HepG2 (cell line): ENCODE data around the gene BCL6. TPM values are rescaled to one million over a fixed set of nuclear protein-coding genes. Genes with fewer than 3 reads are reported as not detected.
A peak's percentile ranks its signal among the peaks of the same experiment; 100 is the strongest.

Experiments used
- CHCHD3 ChIP-seq: sonication (generic); formaldehyde crosslinking; IDR thresholded peaks from 2 replicates; pipeline ENCODE4 v1.8.0; 2022; ENCODE audit warnings: mild to moderate bottlenecking, missing genetic modification reagents, moderate library complexity
- CHD4 ChIP-seq: fragments of 200-600 bp; sonication (generic); IDR thresholded peaks from 2 replicates; pipeline ENCODE4 v1.7.0; 2017; ENCODE audit warnings: mild to moderate bottlenecking, low read length, borderline replicate concordance
- FOXK2 ChIP-seq: fragments of 450-650 bp; IDR thresholded peaks from 2 replicates; pipeline ENCODE4 v1.6.1; 2016
- FOXM1 ChIP-seq: sonication (generic); formaldehyde crosslinking; IDR thresholded peaks from 2 replicates; pipeline ENCODE4 v1.5.0; 2020; ENCODE audit warnings: missing genetic modification reagents
- HDAC1 ChIP-seq: sonication (generic); formaldehyde crosslinking; IDR thresholded peaks from 2 replicates; pipeline ENCODE4 v1.5.1; 2020; ENCODE audit warnings: mild to moderate bottlenecking, missing genetic modification reagents
- PRMT3 ChIP-seq: sonication (generic); formaldehyde crosslinking; IDR thresholded peaks from 2 replicates; pipeline ENCODE4 v1.8.1; 2022; ENCODE audit warnings: low read depth, mild to moderate bottlenecking, moderate library complexity, missing genetic modification reagents, borderline replicate concordance
- RAD51 ChIP-seq: fragments of 450-650 bp; IDR thresholded peaks from 2 replicates; pipeline ENCODE4 v1.6.1; 2016; ENCODE audit warnings: borderline replicate concordance
- RBFOX2 ChIP-seq: fragments of 200-400 bp; formaldehyde crosslinking; IDR thresholded peaks from 2 replicates; pipeline ENCODE4 v1.6.1; 2017; ENCODE audit warnings: low read depth, mild to moderate bottlenecking, low read length
- SMAD1 ChIP-seq: sonication (generic); formaldehyde crosslinking; IDR thresholded peaks from 2 replicates; pipeline ENCODE4 v1.4.0; 2020; ENCODE audit warnings: missing genetic modification reagents, low read depth, mild to moderate bottlenecking, borderline replicate concordance
- SMARCC2 ChIP-seq: fragments of 450-650 bp; IDR thresholded peaks from 2 replicates; pipeline ENCODE4 v1.6.1; 2017; ENCODE audit warnings: antibody characterized with exemption, mild to moderate bottlenecking
- SRF ChIP-seq: IDR thresholded peaks from 2 replicates; pipeline ENCODE4 v1.6.1; 2011; ENCODE audit warnings: mild to moderate bottlenecking, low read depth, low read length, moderate library complexity
- SUZ12 ChIP-seq: fragments of 150-350 bp; IDR thresholded peaks from 2 replicates; pipeline ENCODE4 v1.6.1; 2014; ENCODE audit warnings: low read depth, low read length
- ZNF230 ChIP-seq: sonication (generic); formaldehyde crosslinking; IDR thresholded peaks from 2 replicates; pipeline ENCODE4 v1.4.0; 2020; ENCODE audit warnings: mild to moderate bottlenecking, missing genetic modification reagents
- ZNF350 ChIP-seq: sonication (generic); formaldehyde crosslinking; IDR thresholded peaks from 2 replicates; pipeline ENCODE4 v1.4.0; 2020; ENCODE audit warnings: mild to moderate bottlenecking, low read depth, missing genetic modification reagents, borderline replicate concordance
- ZNF441 ChIP-seq: sonication (generic); formaldehyde crosslinking; IDR thresholded peaks from 2 replicates; pipeline ENCODE4 v1.7.0; 2021; ENCODE audit warnings: missing genetic modification reagents, borderline replicate concordance
- ZNF530 ChIP-seq: sonication (generic); formaldehyde crosslinking; IDR thresholded peaks from 2 replicates; pipeline ENCODE4 v1.5.0; 2020; ENCODE audit warnings: low read depth, mild to moderate bottlenecking, missing genetic modification reagents
- ZNF598 ChIP-seq: sonication (generic); formaldehyde crosslinking; IDR thresholded peaks from 2 replicates; pipeline ENCODE4 v1.5.1; 2020; ENCODE audit warnings: mild to moderate bottlenecking, missing genetic modification reagents, borderline replicate concordance
- polyA plus RNA-seq, 8 experiments: library from polyadenylated mRNA; depleted of rRNA in 3 of 8; stranded (reverse) in 7 of 8; unstranded in 1 of 8; fragments of >200 nt; fragmentation: Illumina TruSeq in 4 of 8; extraction: Trizol in 4 of 8; gene quantifications; 2 replicates each; pipeline versions ENCODE4 v1.2.1 to v1.2.3, GENCODE V29; 2011 to 2016; ENCODE audit warnings: low read depth in 4 of 8, missing spikeins in 1 of 8, mixed read lengths in 1 of 8; ENCODE audit not compliant: insufficient read depth in 1 of 8
- total RNA-seq, 5 experiments: library from RNA; depleted of rRNA; stranded (reverse); fragments of >200 nt; fragmentation: Illumina TruSeq; extraction: Trizol; gene quantifications; 2 replicates each; pipeline ENCODE4 v1.2.3, GENCODE V29; 2016; ENCODE audit warnings: low read depth in 1 of 5
- TF ChIP-seq, protein P1 (sequence below): sonication (generic); formaldehyde crosslinking; conservative IDR thresholded peaks from 2 replicates; pipeline ENCODE4 v1.4.0; 2020; ENCODE audit warnings: missing genetic modification reagents
- TF ChIP-seq, protein P2 (sequence below): sonication (generic); formaldehyde crosslinking; IDR thresholded peaks from 2 replicates; pipeline ENCODE4 v1.8.1; 2023; ENCODE audit warnings: mild to moderate bottlenecking, missing genetic modification reagents, borderline replicate concordance
- TF ChIP-seq, protein P3 (sequence below), 2 experiments: sonication (generic) in 1 of 2; formaldehyde crosslinking in 1 of 2; IDR thresholded peaks; 2 replicates each; pipeline versions ENCODE4 v1.6.1 to v1.9.0; 2014 to 2022; ENCODE audit warnings: antibody characterized with exemption in 1 of 2, borderline replicate concordance in 1 of 2, inconsistent platforms in 1 of 2, low read depth in 1 of 2, missing genetic modification reagents in 1 of 2
- TF ChIP-seq, protein P4 (sequence below): sonication (generic); formaldehyde crosslinking; IDR thresholded peaks from 2 replicates; pipeline ENCODE4 v1.5.0; 2020; ENCODE audit warnings: mild to moderate bottlenecking, missing genetic modification reagents, moderate library complexity

BCL6 gene
- total and polyA plus RNA-seq, 2 of the 13 experiments (the other 11 are each of a cell fraction or from before 2014, with no cell fraction given): 21.2 to 53.7 TPM

DNA sequence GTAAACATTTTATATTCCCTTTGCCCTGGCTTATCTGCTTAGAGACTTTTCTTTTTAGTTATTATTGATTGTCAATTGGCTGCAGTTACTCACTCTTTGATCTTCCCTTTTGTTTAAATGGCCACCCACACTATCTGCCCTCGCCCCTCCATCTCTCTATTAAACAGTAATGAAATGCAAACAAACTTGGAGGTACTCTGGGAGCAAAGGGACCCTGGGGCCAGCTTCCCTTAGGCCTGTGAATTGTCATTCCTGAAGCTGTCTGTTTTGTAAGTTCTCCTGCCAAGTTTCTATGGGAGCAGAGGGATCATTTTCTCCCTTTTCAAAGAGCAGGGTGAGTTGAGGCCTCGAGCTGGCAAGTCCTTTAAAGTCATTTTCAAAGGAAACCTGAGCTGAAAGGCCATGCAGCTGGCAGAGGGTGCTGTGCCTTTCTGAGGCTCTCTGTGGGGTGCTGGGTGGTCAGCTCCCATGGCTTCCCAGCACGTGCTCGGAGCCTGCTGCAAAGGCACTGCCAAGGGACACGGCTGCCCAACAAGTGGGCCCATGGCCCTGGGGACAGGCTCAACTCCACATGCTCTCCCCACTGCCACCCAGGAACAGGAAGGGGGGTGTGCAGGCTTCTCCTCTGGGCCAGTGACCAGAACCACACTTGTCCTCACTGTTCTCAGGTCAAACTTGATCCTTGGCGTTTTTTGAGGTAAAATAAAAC lies 25.5 kb downstream of the BCL6 start (continued):
- no peak for TF ChIP-seq RBFOX2
- no peak for TF ChIP-seq FOXM1 (CRISPR knock-in tag)
- no peak; the same call in 1 of the 2 replicates for TF ChIP-seq ZNF230 (CRISPR knock-in tag)
- no peak for TF ChIP-seq CHCHD3
- TF ChIP-seq CHD4: peak; percentile 39; the same call in 1 of the 2 replicates
- TF ChIP-seq, protein P1, sequence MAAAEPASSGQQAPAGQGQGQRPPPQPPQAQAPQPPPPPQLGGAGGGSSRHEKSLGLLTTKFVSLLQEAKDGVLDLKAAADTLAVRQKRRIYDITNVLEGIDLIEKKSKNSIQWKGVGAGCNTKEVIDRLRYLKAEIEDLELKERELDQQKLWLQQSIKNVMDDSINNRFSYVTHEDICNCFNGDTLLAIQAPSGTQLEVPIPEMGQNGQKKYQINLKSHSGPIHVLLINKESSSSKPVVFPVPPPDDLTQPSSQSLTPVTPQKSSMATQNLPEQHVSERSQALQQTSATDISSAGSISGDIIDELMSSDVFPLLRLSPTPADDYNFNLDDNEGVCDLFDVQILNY (CRISPR knock-in tag): no peak
- TF ChIP-seq, protein P2, sequence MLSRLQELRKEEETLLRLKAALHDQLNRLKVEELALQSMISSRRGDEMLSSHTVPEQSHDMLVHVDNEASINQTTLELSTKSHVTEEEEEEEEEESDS (CRISPR knock-in tag): no peak
- peak; percentile 68; the same call in 1 of the 2 replicates for TF ChIP-seq ZNF598 (CRISPR knock-in tag)
- TF ChIP-seq ZNF530: no peak
- peak; percentile 63 for TF ChIP-seq HDAC1
- TF ChIP-seq FOXK2: no peak
- TF ChIP-seq ZNF441 (CRISPR knock-in tag): no peak
- TF ChIP-seq SRF: no peak
- TF ChIP-seq, protein P3, sequence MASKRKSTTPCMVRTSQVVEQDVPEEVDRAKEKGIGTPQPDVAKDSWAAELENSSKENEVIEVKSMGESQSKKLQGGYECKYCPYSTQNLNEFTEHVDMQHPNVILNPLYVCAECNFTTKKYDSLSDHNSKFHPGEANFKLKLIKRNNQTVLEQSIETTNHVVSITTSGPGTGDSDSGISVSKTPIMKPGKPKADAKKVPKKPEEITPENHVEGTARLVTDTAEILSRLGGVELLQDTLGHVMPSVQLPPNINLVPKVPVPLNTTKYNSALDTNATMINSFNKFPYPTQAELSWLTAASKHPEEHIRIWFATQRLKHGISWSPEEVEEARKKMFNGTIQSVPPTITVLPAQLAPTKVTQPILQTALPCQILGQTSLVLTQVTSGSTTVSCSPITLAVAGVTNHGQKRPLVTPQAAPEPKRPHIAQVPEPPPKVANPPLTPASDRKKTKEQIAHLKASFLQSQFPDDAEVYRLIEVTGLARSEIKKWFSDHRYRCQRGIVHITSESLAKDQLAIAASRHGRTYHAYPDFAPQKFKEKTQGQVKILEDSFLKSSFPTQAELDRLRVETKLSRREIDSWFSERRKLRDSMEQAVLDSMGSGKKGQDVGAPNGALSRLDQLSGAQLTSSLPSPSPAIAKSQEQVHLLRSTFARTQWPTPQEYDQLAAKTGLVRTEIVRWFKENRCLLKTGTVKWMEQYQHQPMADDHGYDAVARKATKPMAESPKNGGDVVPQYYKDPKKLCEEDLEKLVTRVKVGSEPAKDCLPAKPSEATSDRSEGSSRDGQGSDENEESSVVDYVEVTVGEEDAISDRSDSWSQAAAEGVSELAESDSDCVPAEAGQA (IDR thresholded peaks at IDR 0.05; ENCODE audit: low read depth): no peak
- TF ChIP-seq, protein P3 (CRISPR knock-in tag; IDR thresholded peaks at IDR 0.05; ENCODE audit: borderline replicate concordance): no peak
- TF ChIP-seq PRMT3 (CRISPR knock-in tag): no peak
- TF ChIP-seq SMAD1 (CRISPR knock-in tag): no peak
- TF ChIP-seq SUZ12: no peak
- no peak for TF ChIP-seq RAD51
- peak; percentile 67; the same call in 1 of the 2 replicates for TF ChIP-seq ZNF350 (CRISPR knock-in tag)
- TF ChIP-seq SMARCC2: no peak
- TF ChIP-seq, protein P4, sequence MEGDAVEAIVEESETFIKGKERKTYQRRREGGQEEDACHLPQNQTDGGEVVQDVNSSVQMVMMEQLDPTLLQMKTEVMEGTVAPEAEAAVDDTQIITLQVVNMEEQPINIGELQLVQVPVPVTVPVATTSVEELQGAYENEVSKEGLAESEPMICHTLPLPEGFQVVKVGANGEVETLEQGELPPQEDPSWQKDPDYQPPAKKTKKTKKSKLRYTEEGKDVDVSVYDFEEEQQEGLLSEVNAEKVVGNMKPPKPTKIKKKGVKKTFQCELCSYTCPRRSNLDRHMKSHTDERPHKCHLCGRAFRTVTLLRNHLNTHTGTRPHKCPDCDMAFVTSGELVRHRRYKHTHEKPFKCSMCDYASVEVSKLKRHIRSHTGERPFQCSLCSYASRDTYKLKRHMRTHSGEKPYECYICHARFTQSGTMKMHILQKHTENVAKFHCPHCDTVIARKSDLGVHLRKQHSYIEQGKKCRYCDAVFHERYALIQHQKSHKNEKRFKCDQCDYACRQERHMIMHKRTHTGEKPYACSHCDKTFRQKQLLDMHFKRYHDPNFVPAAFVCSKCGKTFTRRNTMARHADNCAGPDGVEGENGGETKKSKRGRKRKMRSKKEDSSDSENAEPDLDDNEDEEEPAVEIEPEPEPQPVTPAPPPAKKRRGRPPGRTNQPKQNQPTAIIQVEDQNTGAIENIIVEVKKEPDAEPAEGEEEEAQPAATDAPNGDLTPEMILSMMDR (CRISPR knock-in tag): 0 out of 2 replicates have a peak, but pooled peaks have one; percentile 33
